Fibroblast of villous mesenchyme (primary cell): ENCODE measurements around the gene SLCO2A1. TPM values are rescaled to one million over a fixed set of nuclear protein-coding genes. Genes with fewer than 3 reads are reported as not detected.

ENCODE experiments used
- DNase-seq: peaks from one replicate; pipeline ENCODE4 v3.0.0-alpha.2; 2010; ENCODE audit warnings: low read depth
- H3K4me3 ChIP-seq: 2 replicates; pipeline ENCODE4 v1.5.1; 2011; ENCODE audit warnings: low read depth, mild to moderate bottlenecking, low read length
- CTCF ChIP-seq: IDR thresholded peaks from 2 replicates; pipeline ENCODE4 v1.5.1; 2012; ENCODE audit warnings: low read depth, mild to moderate bottlenecking, low read length; ENCODE audit not compliant: insufficient read depth
- total RNA-seq: library from RNA; depleted of rRNA; stranded (reverse); fragments of >200 nt; gene quantifications from 2 replicates; pipeline ENCODE4 v1.2.3, GENCODE V29; 2012

The SLCO2A1 gene
- total RNA-seq, 1 donor: 0.43 TPM

DNA sequence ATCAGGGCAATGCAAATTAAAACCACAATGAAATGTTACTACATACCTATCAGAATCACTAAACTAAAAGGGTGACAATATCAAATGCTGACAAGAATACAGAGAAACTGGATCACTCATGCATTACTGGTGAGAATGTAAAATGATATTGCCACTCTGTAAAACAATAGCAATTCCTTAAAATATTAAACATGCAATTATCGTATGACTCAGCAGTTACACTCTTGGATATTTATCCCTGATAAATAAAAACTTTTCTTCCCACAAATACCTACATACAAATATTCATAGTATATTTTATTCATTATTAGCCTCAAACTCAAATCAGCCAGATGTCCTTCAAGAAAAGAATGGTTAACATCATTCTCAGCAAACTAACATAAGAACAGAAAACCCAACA lies 108.1 kb downstream of the SLCO2A1 start:
- no peak for DNase-seq
- no peak overlapping the region for H3K4me3 ChIP-seq
- no peak for TF ChIP-seq CTCF

GRCh38 chr3:133917144-133917543 lies 112.6 kb downstream of the SLCO2A1 start:
- DNase-seq: no peak
- no peak for TF ChIP-seq CTCF
- H3K4me3 ChIP-seq: no peak overlapping the region

DNA sequence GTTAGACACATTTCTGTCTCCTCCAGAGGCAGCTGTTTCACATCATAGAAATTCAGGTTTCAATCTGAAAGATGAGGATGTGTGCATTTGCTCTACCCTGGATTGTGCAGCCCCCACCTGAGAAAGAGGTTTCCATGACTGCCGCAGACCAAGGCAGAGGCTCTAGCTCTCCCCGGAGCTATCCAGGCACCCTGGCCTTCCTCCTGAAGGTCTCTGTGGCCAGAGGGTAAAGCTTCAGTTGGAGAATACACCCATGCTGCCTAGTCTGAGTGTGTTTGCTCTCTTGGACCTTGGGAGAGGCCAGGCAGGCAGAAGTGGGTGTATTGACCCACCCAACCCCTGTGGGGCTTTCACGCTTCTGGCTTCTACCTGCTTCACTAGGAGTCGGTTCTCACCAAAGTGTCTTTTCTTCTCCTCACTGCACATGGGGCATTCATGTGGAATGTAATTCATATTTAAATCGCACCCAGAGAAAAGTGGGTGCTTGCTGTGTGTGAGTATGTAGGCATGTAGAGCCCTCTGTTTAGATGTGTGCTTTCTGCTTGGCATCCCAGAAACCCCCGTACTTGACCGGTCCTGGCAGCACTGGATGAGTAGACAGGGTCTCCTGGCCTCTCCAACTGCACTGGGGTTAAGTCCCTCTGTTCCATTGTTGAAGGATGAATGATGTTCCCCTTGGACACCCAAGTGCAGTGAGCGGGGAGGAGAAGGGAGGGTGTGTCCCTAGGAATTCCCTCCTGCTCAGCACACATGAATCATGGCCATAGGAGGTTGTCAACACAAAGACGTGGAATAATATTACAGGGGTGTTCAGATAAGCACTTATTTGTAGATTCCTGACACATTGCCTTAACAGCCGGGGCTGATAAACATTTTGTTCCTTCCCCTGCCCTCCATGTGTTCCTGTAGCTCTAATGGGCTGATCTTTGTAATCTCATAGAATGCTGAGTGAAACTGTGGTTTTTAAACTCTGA lies 113.8 kb downstream of the SLCO2A1 start:
- no peak for DNase-seq
- TF ChIP-seq CTCF: no peak
- H3K4me3 ChIP-seq: no peak overlapping the region

- TF ChIP-seq CTCF: no peak
- H3K4me3 ChIP-seq: no peak overlapping the region
- no peak for DNase-seq
Observed at GRCh38 chr3:133914839-133915600, 114.7 kb downstream of the SLCO2A1 start.

DNA sequence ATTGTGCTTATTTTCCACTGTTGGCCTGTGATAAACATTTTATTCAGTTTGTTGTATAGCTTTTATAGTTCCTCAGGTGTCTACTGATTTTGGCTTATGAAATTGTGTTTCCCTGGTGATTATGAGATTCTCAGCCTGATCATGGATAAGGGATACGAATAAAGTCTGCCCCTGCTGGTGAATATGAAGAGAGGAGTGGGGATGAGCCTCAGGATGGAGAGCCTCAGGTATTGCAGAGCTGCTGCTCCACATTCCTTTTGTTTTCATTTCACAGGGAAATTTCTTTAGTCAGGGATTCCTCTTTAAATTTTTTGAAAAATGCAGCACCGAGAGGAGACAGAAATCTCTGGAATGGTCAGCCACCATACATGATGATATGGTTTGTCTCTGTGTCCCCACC lies 119.3 kb downstream of the SLCO2A1 start:
- H3K4me3 ChIP-seq: no peak overlapping the region
- peak; percentile 27 for TF ChIP-seq CTCF
- DNase-seq: no peak

GRCh38 chr3:133905376-133905775 lies 124.3 kb downstream of the SLCO2A1 start:
- TF ChIP-seq CTCF: no peak
- H3K4me3 ChIP-seq: no peak overlapping the region
- no peak for DNase-seq
